Islet of Langerhans (tissue), 1 donor: ENCODE data around the gene UMOD.

Source experiments
- FAIRE-seq: peaks from one replicate; lab custom pipeline; 2011; peaks lifted over from hg19 to GRCh38; lab: Jason Lieb, UNC

Gene UMOD

DNA sequence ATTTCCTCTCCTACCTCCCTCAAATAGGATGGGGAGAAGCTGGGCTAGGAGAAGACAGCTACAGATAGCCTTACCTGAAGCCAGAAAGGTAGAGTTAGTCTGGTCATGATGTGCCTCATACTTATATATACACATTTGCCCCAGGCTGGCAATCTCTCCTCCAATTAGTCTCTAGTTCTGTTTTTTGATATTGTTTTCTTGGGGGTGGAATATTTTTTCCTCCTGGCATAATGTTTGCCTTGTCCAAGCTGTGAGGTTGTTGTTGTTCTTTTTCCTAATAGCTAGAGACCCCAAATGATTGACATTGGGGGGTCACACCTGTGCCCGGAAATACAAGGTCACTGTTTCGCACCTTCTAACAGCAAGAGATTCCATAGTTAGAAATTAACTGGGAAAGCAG is at the start of gene UMOD:
UMOD (minus strand) TSS at position 101 of the 400 bp plus-strand sequence. CDS start 1,978 bp downstream, outside the sequence.
- FAIRE-seq = no peak

GRCh38 chr16:20401475-20402016 is 49.0 kb upstream of the UMOD start:
- no peak for FAIRE-seq

DNA sequence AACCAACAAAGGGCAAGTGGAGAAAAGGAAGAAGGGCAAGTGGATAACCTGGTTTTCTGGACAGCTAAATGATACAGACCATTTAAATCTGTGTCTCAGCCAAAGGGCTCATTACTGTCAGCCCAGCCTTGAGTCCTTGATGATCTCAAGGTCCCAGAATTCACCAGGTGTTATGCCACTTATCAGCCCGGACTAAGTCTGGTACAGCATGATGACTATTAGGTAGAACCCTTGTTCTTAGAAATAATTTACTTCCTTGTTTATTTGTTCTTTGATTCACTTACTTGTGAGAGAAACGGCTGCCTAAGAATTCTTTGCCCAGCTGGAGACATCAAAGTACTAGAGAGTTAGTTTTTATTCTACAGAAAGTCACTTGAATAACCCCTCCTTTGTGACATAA is 48.6 kb upstream of the UMOD start:
- FAIRE-seq = no peak

GRCh38 chr16:20399185-20399584 is 46.7 kb upstream of the UMOD start:
- no peak for FAIRE-seq

DNA sequence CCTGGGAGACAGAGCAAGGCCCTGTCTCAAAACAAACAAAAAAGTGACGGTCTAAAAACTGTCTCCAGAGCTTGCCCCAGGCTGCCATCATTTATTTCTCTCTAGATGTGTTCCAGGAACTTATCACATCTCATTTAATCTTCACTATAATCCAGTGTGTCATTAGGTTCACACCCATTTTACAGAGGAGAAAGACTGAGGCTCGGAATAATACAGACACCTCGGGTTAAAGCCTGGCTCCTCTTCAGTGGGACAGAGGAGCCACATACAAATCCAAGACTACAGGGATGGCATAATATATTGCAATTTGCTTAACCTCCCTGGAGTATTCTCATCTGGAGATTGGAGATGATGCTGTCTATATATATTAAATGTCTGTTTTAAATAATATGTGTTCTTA is 46.1 kb upstream of the UMOD start:
- FAIRE-seq = no peak

DNA sequence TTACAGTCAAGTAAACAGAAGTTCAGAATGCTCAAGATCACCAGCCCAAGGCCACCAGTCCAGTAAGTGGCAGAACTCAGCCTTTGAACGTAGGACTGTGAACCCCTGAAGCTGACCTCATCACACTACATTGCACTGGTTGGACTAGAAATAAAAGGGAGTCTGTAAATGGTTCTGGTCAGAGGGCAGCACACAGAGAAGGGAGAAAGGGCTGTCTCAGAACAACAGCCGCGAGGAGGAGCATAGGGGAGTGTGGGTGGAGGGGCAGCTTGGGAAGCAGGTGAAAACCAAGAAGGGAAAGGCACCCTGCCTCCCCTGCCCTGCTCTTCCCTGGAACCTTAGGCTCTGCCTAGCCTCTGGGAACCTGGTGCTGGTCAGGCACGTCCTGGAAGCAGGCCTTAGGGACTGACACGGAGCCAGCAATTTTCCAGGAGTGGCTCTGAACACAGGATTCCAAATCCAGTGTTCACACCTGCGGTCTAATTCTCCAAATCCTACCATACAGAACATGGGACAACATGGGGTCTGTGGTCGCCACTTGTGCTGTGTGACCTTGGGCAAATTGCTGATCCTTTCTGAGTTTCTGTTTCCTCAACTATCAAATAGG is 45.1 kb upstream of the UMOD start:
- no peak for FAIRE-seq

GRCh38 chr16:20396846-20397467 is 44.4 kb upstream of the UMOD start:
- FAIRE-seq = no peak

DNA sequence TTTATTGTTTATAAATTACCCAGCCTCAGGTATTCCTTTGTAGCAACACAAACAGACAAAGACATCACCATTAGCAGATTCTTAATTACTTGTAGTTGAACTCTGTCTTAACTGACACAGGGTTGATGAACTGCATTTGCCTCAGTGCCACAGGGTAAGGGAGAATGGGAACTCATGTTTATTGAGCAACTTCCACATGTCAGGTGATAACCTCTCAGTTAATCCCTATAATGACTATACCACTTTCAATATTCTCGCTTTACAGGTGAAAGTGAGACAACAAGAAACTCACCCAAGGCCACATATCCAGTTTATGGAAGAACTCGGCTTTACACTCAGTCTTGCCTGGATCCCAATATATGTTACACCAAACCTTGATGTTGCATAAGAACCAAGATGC is 43.4 kb upstream of the UMOD start:
- no peak for FAIRE-seq

DNA sequence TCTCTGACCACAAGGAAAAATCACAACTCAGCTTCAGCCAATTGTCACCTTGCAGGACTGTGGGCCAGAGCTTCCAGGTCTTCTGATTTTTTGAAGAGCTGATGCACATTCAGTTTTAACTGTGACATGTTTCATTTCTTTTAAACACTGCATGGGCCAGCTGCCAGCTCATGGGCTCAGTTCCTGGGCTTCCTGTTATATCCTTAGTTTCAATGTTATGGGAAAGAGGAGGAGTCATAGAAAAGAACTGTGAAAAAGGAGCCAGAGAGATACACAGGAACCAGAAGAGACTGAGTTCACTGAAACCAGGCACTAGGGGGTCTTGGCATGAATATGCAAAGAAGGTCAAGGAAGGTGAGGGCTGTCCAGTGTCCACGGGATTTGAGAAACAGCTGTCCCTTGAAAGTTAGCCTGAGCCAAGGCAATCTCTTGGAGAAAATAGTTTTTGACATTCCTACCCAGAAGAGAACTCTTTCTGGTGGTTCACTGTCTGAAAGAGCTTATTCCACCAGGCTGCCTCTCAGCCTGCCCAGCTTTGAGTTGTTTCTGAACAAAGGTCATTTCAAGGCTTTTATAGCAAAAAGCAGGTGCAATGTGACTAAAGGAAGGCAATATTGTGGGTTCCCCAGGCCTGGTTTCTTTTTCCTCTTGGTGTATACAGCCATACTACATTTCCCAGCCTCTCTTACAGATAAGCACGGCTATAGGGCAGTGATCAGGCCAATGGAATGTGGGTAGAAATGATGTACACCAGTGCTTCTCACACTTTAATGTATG is 41.5 kb upstream of the UMOD start:
- no peak for FAIRE-seq

DNA sequence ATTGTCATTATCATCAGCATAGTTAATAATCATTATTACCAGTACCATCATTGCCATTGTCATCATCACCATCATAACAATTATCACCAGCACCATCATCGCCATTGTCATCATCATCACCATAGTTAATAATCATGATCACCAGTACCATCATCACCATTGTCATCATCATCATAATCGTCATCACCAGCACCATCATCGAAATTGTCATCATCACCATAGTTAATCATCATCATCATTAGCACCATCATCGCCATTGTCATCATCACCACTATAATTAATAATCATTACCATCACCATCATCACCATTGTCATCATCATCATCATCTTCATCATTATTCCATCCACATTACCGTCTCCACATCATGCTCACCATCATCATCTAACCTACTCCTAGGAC is 38.5 kb upstream of the UMOD start:
- no peak for FAIRE-seq

DNA sequence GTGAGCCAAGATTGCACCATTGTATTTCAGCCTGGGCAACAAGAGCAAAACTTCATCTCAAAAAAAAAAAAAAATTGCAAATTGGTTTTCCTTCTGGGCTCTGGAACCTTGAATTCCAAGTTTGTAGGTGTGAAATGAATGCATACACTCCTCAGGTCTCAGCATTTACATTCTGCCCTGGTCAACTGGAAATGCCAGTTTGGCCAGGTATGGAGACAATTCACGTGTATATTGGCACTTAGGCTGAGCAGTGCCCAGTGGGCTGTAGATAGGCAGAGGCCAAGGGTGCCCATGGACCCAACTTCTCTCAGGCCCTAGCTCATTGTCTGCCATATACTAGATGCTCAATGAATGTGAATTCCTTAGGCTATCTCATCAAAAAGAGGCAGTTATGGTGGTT is 36.3 kb upstream of the UMOD start:
- FAIRE-seq = no peak

DNA sequence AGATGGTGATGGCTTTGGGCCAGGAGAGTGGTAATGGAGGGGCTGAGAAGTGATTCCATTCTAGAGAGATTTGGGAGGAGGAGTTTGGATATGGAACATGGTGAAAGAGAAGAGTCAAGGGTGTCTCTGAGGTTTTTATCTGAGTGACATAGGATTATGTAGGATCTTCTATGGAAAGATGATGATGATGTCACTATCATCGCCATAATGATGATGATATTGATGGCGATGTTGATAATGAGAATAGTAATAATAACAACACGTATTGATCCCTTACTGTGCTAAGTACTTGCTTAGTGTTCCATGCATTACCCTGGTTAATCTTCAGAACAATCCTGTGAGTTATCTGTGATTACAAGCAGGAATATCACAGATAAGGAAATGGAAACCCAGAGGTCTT is 35.5 kb upstream of the UMOD start:
- FAIRE-seq = no peak

- FAIRE-seq = peak; percentile 60
These were observed 33.6 kb upstream of the UMOD start for GRCh38 chr16:20385844-20386832.

GRCh38 chr16:20383106-20384029 is 30.9 kb upstream of the UMOD start:
- FAIRE-seq = no peak

DNA sequence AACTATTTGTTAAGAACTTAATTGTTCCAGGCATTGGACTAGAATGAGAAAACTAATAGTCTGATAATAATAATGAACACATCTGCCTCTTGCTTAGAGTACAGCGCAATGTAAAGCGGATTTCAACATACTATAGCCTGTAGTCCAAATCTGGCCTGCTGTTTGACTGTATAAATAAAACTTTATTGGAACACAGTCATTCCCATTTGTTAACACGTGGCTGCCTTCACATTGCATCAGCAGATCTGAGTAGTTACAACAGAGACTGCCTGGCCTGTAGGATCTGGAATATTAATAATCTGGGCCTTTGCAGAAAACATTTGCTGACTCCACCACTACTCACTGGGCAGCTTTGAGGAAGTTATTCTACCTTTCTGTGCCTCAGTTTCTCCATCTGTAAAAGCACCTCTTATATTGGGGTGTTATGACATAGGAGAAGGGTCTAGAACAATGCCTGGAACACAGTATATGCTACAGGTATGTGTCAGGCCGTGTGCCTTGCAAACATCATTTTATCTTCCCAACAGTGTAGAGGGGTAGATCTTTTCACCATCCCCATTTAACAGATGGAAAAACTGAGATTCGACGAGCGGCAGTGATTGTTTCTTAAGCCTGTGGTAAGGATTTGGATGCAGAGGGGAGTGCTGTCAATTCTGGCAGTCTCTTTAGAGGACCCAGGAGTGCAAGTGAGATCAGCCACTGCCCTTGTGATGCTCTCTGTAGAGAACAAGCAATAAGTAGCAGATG is 29.9 kb upstream of the UMOD start:
- no peak for FAIRE-seq

DNA sequence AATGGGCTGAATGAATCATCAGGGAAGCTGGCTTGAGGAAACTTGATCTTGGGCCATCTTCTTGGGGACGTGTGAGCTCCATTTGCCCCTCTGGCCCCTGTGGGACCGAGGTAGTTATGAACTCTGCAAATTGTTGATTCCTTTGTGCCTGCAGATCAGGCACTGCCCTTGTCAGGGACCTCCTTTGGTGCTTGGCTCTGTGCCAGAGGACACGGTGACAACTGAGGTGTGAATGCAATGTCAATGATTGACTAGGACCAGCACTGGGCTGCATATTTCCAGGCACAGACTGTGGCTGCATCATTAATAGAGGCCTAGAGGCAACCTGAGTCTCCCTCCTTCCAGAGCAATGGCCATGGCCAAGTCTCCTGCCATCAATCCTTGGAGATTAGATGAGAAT is 28.3 kb upstream of the UMOD start:
- FAIRE-seq = no peak

DNA sequence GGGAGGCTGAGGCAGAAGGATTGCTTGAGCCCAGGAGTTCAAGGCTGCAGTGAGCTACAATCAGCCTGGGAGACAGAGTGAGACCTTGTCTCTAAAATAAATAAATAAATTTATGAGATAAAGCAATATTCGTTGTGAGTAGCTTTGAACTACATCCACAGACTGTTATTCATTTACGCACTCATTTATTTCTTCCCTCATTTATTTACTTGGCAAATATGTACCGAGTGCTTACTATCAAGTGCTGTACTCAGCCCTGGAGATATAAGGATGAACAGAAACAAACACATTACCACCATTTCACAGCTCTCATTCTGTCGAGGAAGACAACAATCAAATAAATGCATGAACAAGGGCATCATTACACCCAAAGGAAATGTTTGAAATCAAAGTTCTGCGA is 24.7 kb upstream of the UMOD start:
- FAIRE-seq = no peak

DNA sequence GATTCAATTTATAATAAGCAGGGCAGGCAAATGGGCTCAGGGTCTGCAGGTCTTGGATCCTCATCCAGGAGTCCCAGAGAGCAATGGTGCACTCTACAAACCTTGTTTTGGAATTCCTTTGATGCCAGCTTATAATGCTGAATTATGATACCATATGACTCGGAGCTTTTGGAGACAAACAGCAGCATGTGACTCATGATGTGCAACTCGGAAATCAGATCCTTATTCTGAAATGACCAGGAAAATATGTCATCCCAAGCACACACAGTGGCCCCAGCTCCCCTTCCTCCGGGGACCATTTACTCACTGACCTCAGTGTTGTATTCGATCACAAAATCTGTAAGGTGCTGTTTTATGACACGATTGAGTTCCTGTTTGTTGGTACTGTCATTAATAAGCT is 20.2 kb upstream of the UMOD start:
- FAIRE-seq = no peak

DNA sequence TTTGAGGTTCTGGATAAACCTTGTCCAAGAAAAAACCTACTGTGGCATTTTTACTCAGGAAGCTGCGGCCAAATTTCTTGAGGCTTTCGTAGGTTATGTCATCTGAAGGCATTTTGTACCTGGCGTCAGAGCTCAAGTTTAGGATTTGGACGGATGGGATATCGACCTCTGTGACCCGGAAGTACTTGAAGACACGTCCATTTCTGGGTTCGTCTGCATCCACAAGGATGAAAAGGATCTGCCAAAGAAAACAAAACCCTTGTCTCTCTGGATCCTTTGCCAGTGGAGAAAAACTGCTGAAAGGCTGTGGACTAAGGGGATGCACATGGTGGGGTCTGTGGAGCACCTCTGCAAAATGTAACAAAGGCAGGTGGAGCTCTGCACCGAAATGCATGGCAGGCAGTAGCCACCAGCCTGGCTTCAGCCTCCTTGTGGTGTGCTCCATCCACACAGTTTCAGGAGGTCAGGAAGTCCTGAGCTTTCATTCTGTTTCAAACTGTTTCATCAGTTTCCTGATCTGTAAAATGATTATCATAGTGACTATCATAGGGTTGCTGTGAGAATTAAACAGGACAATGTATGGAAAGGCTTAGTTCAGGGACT is 17.0 kb upstream of the UMOD start:
- no peak for FAIRE-seq

- FAIRE-seq = no peak
These were observed 11.5 kb upstream of the UMOD start for GRCh38 chr16:20364051-20364450.
